Spleen (tissue), 7 donors: Measurements from ENCODE around the gene SPHK2.
A peak's percentile ranks its signal among the peaks of the same experiment; 100 is the strongest.

Experiments used
- CTCF ChIP-seq, 11 experiments: fragments of 200-600 bp in 7 of 11; fragments of 450-650 bp in 4 of 11; sonication (generic) in 4 of 11; IDR thresholded peaks in 8 of 11; conservative IDR thresholded peaks in 3 of 11; 1 replicate in 7 of 11; 2 replicates in 4 of 11; pipeline versions ENCODE4 v1.4.0 to v1.8.0; 2016 to 2021; ENCODE audit warnings: antibody characterized with exemption in 11 of 11, inconsistent platforms in 4 of 11, mild to moderate bottlenecking in 1 of 11
- POLR2AphosphoS5 ChIP-seq, 3 donors: sonication (generic); formaldehyde crosslinking; IDR thresholded peaks; one replicate each; pipeline ENCODE4 v1.5.1; 2017; ENCODE audit warnings: antibody characterized with exemption in 3 of 3
- donor health status: DM: no; HTN: no; CAD: no; lungs with moderate emphysema.
- donor health status: DM: no; HTN: no; CAD: no.
- donor health status: DM: no; HTN: no; CAD: no.

GRCh38 chr19:48588670-48589401 is 30.5 kb upstream of the SPHK2 start:
- TF ChIP-seq CTCF (IDR thresholded peaks at IDR 0.05 in 8 of 11, conservative IDR thresholded peaks at IDR 0.05 in 3 of 11) (peak; percentile 86 to 96 (median 94)), POLR2AphosphoS5 (IDR thresholded peaks at IDR 0.05) (peak; percentile 39 to 77 (median 54))
